NB4 (cell line): ENCODE results near the gene C1orf141.
A peak's percentile ranks its signal among the peaks of the same experiment; 100 is the strongest.

Source experiments
- CTCF ChIP-seq: IDR thresholded peaks from one replicate; pipeline ENCODE4 v1.5.1; 2012; ENCODE audit warnings: low read depth, low read length
- MYC ChIP-seq: IDR thresholded peaks from 2 replicates; pipeline ENCODE4 v1.6.1; 2011; ENCODE audit warnings: low read depth, low read length
- POLR2A ChIP-seq: IDR thresholded peaks from 2 replicates; pipeline ENCODE4 v1.6.1; 2011; ENCODE audit warnings: mild to moderate bottlenecking; ENCODE audit not compliant: insufficient read length; ENCODE audit errors: extremely low read depth
- TF ChIP-seq, protein P1 (sequence below): IDR thresholded peaks from 2 replicates; pipeline ENCODE4 v1.6.1; 2011; ENCODE audit warnings: low read depth, low read length

GRCh38 chr1:67149179-67149770 lies 14.5 kb upstream of the C1orf141 start:
- TF ChIP-seq CTCF, result peak; percentile 60
- no peak for TF ChIP-seq POLR2A
- TF ChIP-seq, protein P1, sequence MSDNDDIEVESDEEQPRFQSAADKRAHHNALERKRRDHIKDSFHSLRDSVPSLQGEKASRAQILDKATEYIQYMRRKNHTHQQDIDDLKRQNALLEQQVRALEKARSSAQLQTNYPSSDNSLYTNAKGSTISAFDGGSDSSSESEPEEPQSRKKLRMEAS, result no peak
- no peak for TF ChIP-seq MYC
